Renal cortical epithelial cell (primary cell): Measurements from ENCODE around the gene CD300LD. TPM values are rescaled to one million over a fixed set of nuclear protein-coding genes. Genes with fewer than 3 reads are reported as not detected.

ENCODE experiments used
- DNase-seq: peaks from one replicate; pipeline ENCODE4 v3.0.0-alpha.2; 2011; ENCODE audit warnings: low read depth
- total RNA-seq: library from RNA; depleted of rRNA; stranded (reverse); fragments of >200 nt; gene quantifications from 2 replicates; pipeline ENCODE4 v1.2.3, GENCODE V29; 2014

CD300LD gene
- total RNA-seq, 1 donor from 2014 or later, result not detected

GRCh38 chr17:74543891-74544760 is 48.0 kb downstream of the CD300LD start:
- no peak for DNase-seq

- no peak for DNase-seq
These were observed 48.7 kb downstream of the CD300LD start for GRCh38 chr17:74543406-74543805.

DNA sequence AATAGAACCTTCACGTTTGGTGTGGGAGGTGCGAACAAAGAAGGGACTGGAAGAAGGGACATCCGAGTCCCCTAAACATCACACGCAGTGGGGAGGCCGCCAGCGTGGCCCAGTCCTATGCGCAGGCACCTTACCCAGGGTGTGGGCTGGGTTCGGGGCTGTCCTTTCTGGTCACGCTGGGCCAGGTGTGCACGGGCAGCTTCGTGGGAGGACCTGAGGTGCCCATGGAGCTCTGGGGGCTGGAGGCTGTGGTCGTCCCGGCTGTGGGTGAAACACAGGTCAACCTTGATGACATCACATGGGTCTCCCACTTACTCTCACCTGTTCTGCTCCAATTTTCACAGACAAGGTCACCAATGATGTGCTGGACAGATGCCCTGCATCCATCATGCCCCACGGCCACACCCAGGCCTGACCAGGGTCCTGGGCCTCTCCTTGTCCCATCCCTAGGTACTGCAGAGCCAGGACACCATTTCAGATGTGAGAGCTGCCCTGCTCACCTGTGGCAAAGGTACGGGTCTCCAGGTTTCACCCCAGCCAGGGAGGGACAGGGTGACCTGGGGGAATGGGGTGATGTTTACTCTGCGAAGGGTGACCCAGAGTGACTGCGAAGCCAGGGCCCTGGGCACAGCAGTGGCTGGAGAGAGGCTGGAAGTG is 49.2 kb downstream of the CD300LD start:
- DNase-seq, result no peak

DNA sequence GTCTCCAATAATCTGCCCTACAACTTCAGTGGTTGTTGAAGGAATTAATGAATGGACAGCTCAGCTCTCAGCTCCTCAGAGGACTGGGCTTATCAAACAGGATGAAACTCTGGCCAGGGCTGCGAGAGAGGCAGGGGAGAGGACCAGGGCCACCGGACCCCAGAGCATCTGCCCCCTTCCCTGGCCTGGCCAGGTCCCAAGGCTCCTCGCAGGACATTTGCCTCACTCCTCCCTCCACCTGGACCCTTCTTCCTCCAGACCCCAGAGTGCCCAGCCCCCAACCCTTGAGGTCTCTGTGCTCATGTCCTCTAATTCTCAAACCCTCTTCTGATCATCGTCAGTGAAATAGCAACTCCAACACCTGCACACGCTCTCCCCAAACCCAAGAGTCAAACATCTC is 49.9 kb downstream of the CD300LD start:
- no peak for DNase-seq

DNA sequence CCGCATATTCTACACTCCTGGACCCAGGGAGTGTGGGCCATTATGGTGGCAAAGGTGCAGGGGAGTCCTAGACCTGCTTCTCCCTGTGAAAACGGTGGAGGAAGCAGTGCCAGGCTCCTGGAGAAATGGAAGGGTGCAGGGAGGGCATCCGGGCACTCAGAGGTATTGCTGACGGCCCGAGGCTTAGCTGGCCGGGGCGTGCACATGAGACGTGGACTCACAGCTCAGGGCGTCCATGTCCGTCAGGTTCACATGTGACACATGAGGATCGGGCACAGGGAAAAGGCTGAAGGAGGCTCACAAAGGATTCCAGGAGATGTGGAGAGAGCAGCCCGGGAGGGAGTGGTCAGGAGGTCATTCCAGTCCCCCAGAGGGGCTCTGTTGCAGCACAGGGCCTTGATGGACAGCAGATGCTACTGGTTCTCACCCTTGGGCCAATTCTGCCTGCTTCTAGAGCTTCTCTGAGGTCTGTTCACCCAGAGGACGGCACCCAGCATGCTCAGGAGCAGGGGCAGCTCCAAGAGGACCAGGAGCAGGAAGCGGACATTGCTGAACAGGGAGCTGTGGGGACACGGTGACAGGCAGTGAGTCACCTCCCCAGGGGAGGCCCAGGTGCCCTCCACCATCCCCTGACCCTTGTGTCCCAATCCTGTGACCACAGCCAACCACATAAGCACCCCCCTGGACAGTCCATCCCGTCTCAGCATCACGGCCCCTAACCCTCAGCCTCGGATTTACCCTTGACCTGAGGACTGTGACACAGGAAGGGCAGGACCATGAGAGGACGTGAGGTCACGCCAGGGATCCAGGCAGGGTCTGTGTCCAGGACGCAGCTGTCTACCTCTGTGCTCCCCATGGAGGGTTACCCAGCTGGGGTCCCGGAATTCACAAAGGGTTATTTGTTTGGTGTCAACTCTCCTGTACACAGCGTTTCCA is 50.6 kb downstream of the CD300LD start:
- DNase-seq, result no peak

- DNase-seq, result no peak
These were observed 52.7 kb downstream of the CD300LD start for GRCh38 chr17:74539281-74539820.

GRCh38 chr17:74536890-74537289 is 55.2 kb downstream of the CD300LD start:
- DNase-seq, result no peak

DNA sequence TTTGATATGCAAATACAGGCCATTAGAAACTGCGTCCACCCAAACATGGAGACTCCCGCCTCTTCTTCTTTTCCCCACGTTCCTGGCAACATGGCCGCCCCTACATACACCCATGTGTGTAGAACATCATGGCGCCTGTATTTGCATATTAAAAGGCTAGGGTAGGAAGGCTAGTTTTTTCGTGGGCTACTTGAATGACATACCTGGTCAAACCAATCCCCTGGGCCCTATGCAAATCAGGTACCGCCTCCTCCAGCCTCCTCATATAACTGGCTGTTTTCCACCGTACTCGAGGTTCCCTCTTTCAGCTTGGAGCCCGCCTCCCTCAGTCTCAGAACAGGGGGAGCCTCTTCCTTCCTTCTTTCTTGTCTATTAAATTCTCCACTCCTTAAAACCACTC is 60.0 kb downstream of the CD300LD start:
- no peak for DNase-seq

DNA sequence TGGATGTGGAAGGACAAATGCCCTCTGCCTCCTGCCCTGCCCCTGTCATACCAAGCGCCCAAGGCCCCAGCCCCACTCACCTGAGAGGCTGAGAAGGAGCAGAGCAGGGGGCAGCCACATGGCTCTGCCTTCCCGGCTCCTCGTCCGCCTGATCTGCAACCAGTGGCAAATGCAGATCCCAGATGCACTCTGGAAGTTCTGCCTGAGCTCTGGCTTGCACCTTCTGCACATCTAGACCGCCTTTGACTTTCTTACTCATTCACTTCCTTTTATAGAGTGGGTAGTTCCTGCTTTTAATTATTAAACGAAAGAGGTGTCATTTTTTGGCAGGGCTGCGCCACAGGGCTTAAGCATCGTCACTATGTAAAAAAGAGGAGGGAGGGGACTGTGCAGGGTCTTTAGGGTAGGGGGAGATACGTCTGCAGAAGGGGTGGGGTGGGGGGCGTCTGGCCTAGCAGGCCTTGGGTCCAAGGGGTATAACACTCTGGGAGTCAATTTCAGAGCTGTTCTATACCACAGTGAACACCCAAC is 60.8 kb downstream of the CD300LD start, which contains the start of gene CD300LB:
CD300LB (minus strand) TSS at position 245 of the 531 bp plus-strand sequence; CDS start at position 120, 125 bp downstream.
- no peak for DNase-seq

- DNase-seq, result no peak
These were observed 61.3 kb downstream of the CD300LD start for GRCh38 chr17:74530831-74531150.

Other genes starting within 250 kb of the CD300LD start
- not detected in 2 replicates for gene BTBD17, start 230.4 kb downstream of the CD300LD start, total RNA-seq
- not detected in 2 replicates for gene GPR142, start 224.8 kb downstream of the CD300LD start, total RNA-seq
- 91.0 and 345 TPM in 2 replicates for gene GPRC5C, start 160.2 kb downstream of the CD300LD start, total RNA-seq
- gene CD300A, start 125.6 kb downstream of the CD300LD start, total RNA-seq, result 0.05 TPM in 1 of 2 replicates, not detected in the other
- not detected in 2 replicates for gene CD300LB, start 60.8 kb downstream of the CD300LD start, total RNA-seq
- 0.05 TPM in 1 of 2 replicates, not detected in the other for gene CD300C, start 46.2 kb downstream of the CD300LD start, total RNA-seq
- not detected in 2 replicates for gene CD300H, start 24.8 kb downstream of the CD300LD start, total RNA-seq
- not detected in 2 replicates for gene CD300E, start 31.5 kb upstream of the CD300LD start, total RNA-seq
- gene CD300LF, start 120.6 kb upstream of the CD300LD start, total RNA-seq, result not detected in 2 replicates
- gene RAB37, start 145.0 kb upstream of the CD300LD start, total RNA-seq, result 0.20 and 0.52 TPM in 2 replicates
- gene NHERF1, start 156.3 kb upstream of the CD300LD start, total RNA-seq, result 28.6 and 61.1 TPM in 2 replicates
- 29.2 and 29.3 TPM in 2 replicates for gene NAT9, start 184.1 kb upstream of the CD300LD start, total RNA-seq